Measurements from ENCODE around the gene PKDREJ. TPM values are rescaled to one million over a fixed set of nuclear protein-coding genes. Genes with fewer than 3 reads are reported as not detected.
A peak's percentile ranks its signal among the peaks of the same experiment; 100 is the strongest.
"Not testable (repeated sequence)": the region's sequence is repeated elsewhere in the genome, so short reads cannot be mapped to it uniquely, and the experiment has no call there.

The PKDREJ gene
- under 1 TPM in 1 of 4 donors, not detected in 3; 0.27 TPM for total RNA-seq

GRCh38 chr22:46263216-46263590 is at the start of gene PKDREJ:
Gene PKDREJ, minus strand, starts transcription at chr22:46263343. Its CDS starts 21 bp downstream, at chr22:46263322.
- Histone ChIP-seq H3K4me1 (peaks cover 9 to 31% (median 23%) of the 10 kb centered on the region in 4 donors), H3K4me3 (peak within 1 kb of the TSS in 3 of 4 donors; percentile 17 to 38 (median 28)), H3K9me3 (no peaks in the 10 kb centered on the region), H3K36me3 (no peaks in the 10 kb centered on the region), H3K27me3 (no peaks in the 10 kb centered on the region), H3K27ac (peak within 1 kb of the TSS; percentile 53 to 70 (median 63))
- in situ Hi-C loops (cut with MboI; ENCODE audit: low pct_ligation_motif_present in 1 of 4, low pct_unique_long_range_greater_than_20kb in 1 of 4, low sequenced_read_pairs in 3 of 4) (no loop called here), intact Hi-C loops (cut with DNase I; ENCODE audit: low total_unique reads) (no loop called here)
- WGBS, 2 donors (ENCODE audit: low coverage in 1 of 2) = 90% methylated on average over 12 of the region's 30 CpGs; no CpG with 5 or more reads in 1 of the 2 donors
- DNase-seq = no peak
- TF ChIP-seq EP300 (IDR thresholded peaks at IDR 0.05; ENCODE audit: low read depth) = no peak
- TF ChIP-seq CTCF (IDR thresholded peaks at IDR 0.05) = no peak
- TF ChIP-seq POLR2AphosphoS5 (IDR thresholded peaks at IDR 0.05) = no peak
- no peak for TF ChIP-seq POLR2A (IDR thresholded peaks at IDR 0.05)

- H3K4me3 ChIP-seq, DNase-seq, H3K4me1 ChIP-seq, H3K27me3 ChIP-seq, H3K27ac ChIP-seq, H3K9me3 ChIP-seq, H3K36me3 ChIP-seq: not testable (repeated sequence)
- in situ Hi-C loops (cut with MboI; ENCODE audit: low pct_ligation_motif_present in 1 of 4, low pct_unique_long_range_greater_than_20kb in 1 of 4, low sequenced_read_pairs in 3 of 4) (loop anchor here (5.0 to 25.0 kb wide), 5 partner anchors 186 to 308 kb away; no protein-coding TSS in a partner anchor), intact Hi-C loops (cut with DNase I; ENCODE audit: low total_unique reads) (loop anchor here (10.0 kb wide), 1 partner anchor 318 kb away; no protein-coding TSS in a partner anchor)
- WGBS, 2 donors (ENCODE audit: low coverage in 1 of 2) = 91% methylated on average over 2 of the region's 2 CpGs; no CpG with 5 or more reads in 1 of the 2 donors
Measured at GRCh38 chr22:46312848-46313247, 49.7 kb upstream of the PKDREJ start.

GRCh38 chr22:46312056-46312455 is 48.9 kb upstream of the PKDREJ start:
- Histone ChIP-seq H3K9me3 (no peaks in the 10 kb centered on the region), H3K4me3 (no peak overlapping the region), H3K36me3 (no peaks in the 10 kb centered on the region), H3K27me3 (no peaks in the 10 kb centered on the region), H3K4me1 (no peaks in the 10 kb centered on the region), H3K27ac (no peak overlapping the region)
- DNase-seq = no peak
- TF ChIP-seq EP300 (IDR thresholded peaks at IDR 0.05; ENCODE audit: low read depth) (no peak), POLR2A (IDR thresholded peaks at IDR 0.05) (no peak), POLR2AphosphoS5 (IDR thresholded peaks at IDR 0.05) (no peak), CTCF (IDR thresholded peaks at IDR 0.05) (no peak)
- in situ Hi-C loops (cut with MboI; ENCODE audit: low pct_ligation_motif_present in 1 of 4, low pct_unique_long_range_greater_than_20kb in 1 of 4, low sequenced_read_pairs in 3 of 4) = loop anchor here (5.0 to 25.0 kb wide), 5 partner anchors 185 to 307 kb away; no protein-coding TSS in a partner anchor
- intact Hi-C loops (cut with DNase I; ENCODE audit: low total_unique reads) = loop anchor here (10.0 kb wide), 1 partner anchor 317 kb away; no protein-coding TSS in a partner anchor
- WGBS, 2 donors (ENCODE audit: low coverage in 1 of 2) = 97% methylated on average over 8 of the region's 8 CpGs; no CpG with 5 or more reads in 1 of the 2 donors

- H3K27ac ChIP-seq = no peak overlapping the region
- no peak for DNase-seq
- no peaks in the 10 kb centered on the region for H3K27me3 ChIP-seq
- H3K9me3 ChIP-seq = no peaks in the 10 kb centered on the region
- TF ChIP-seq EP300 (IDR thresholded peaks at IDR 0.05; ENCODE audit: low read depth) (no peak), POLR2A (IDR thresholded peaks at IDR 0.05) (no peak), CTCF (IDR thresholded peaks at IDR 0.05) (no peak), POLR2AphosphoS5 (IDR thresholded peaks at IDR 0.05) (no peak)
- H3K4me1 ChIP-seq = no peaks in the 10 kb centered on the region
- H3K4me3 ChIP-seq = no peak overlapping the region
- intact Hi-C loops (cut with DNase I; ENCODE audit: low total_unique reads) (loop anchor here (10.0 kb wide), 1 partner anchor 315 kb away; no protein-coding TSS in a partner anchor), in situ Hi-C loops (cut with MboI; ENCODE audit: low pct_ligation_motif_present in 1 of 4, low pct_unique_long_range_greater_than_20kb in 1 of 4, low sequenced_read_pairs in 3 of 4) (loop anchor here (5.0 to 25.0 kb wide), 5 partner anchors 182 to 305 kb away; no protein-coding TSS in a partner anchor)
- 95 to 100% methylated on average over 1 to 15 of the region's 15 CpGs for WGBS, 2 donors (ENCODE audit: low coverage in 1 of 2)
- no peaks in the 10 kb centered on the region for H3K36me3 ChIP-seq
Measured at GRCh38 chr22:46309526-46310085, 46.5 kb upstream of the PKDREJ start.
